Measurements from ENCODE around the gene CRELD1. TPM values are rescaled to one million over a fixed set of nuclear protein-coding genes. Genes with fewer than 3 reads are reported as not detected.

The CRELD1 gene
- total and polyA plus RNA-seq, 9 of the 15 experiments (the other 6 are each of a cell fraction or from before 2014, with no cell fraction given) = 3.3 to 25.8 (median 16.5) TPM

GRCh38 chr3:9933561-9934234 is at the start of gene CRELD1 (continued):
- TF ChIP-seq TFE3 (CRISPR knock-in tag; IDR thresholded peaks at IDR 0.05) (no peak), RHOXF2B (CRISPR knock-in tag; conservative IDR thresholded peaks at IDR 0.05) (no peak), ZNF766 (CRISPR knock-in tag; conservative IDR thresholded peaks at IDR 0.05) (0 out of 2 replicates have a peak, but pooled peaks have one; percentile 49), HMGN3 (IDR thresholded peaks at IDR 0.05; ENCODE audit: borderline replicate concordance, extremely low read depth, insufficient read length, low read depth, low read length) (peak; percentile 82), FOXM1 (IDR thresholded peaks at IDR 0.05; ENCODE audit: low read depth) (no peak), FOXM1 (CRISPR knock-in tag; IDR thresholded peaks at IDR 0.05; ENCODE audit: low read depth) (no peak), MBD1 (CRISPR knock-in tag; IDR thresholded peaks at IDR 0.05) (no peak), CREB1 (IDR thresholded peaks at IDR 0.05) (peak; percentile 89), CREB1 (CRISPR knock-in tag; IDR thresholded peaks at IDR 0.05) (peak; percentile 89), ETV1 (tag; conservative IDR thresholded peaks at IDR 0.05; ENCODE audit: low read depth) (peak; percentile 87), CREB5 (CRISPR knock-in tag; IDR thresholded peaks at IDR 0.05) (no peak), TSC22D4 (tag; IDR thresholded peaks at IDR 0.05) (no peak), ZNF655 (CRISPR knock-in tag; IDR thresholded peaks at IDR 0.05) (no peak), NFIC (IDR thresholded peaks at IDR 0.05) (no peak), BACH1 (tag; IDR thresholded peaks at IDR 0.05) (no peak), RNF2 (IDR thresholded peaks at IDR 0.05) (peak; percentile 47; the same call in 1 of the 2 replicates), HDAC8 (tag; IDR thresholded peaks at IDR 0.05) (no peak), NKRF (IDR thresholded peaks at IDR 0.05; ENCODE audit: borderline replicate concordance) (peak; percentile 59; the same call in 1 of the 2 replicates), MCM3 (IDR thresholded peaks at IDR 0.05) (no peak), BRD9 (IDR thresholded peaks at IDR 0.05; ENCODE audit: low read depth, partially characterized antibody) (peak; percentile 71), EZH2 (IDR thresholded peaks at IDR 0.05; ENCODE audit: borderline replicate concordance, low read depth, low read length) (no peak)
